Progenitor cell of endocrine pancreas (in vitro differentiated cells): Measurements from ENCODE around the gene IL5. TPM values are rescaled to one million over a fixed set of nuclear protein-coding genes. Genes with fewer than 3 reads are reported as not detected.

Experiments
- DNase-seq: peaks from one replicate; pipeline ENCODE4 v3.0.0; 2021; ENCODE audit warnings: low spot score; ENCODE audit not compliant: unreplicated experiment
- H3K27ac Mint-ChIP-seq: 2 replicates; pipeline ENCODE4 v1.8.0; 2021; ENCODE audit warnings: mild to moderate bottlenecking, moderate library complexity, mixed read lengths
- H3K27me3 Mint-ChIP-seq: 2 replicates; pipeline ENCODE4 v1.8.0; 2021; ENCODE audit warnings: mixed read lengths
- H3K36me3 Mint-ChIP-seq: 2 replicates; pipeline ENCODE4 v1.8.0; 2022; ENCODE audit warnings: mixed read lengths; ENCODE audit not compliant: insufficient read depth
- H3K4me1 Mint-ChIP-seq: 2 replicates; pipeline ENCODE4 v1.8.0; 2021; ENCODE audit warnings: low read depth, mixed read lengths
- H3K4me3 Mint-ChIP-seq: 2 replicates; pipeline ENCODE4 v1.8.0; 2021; ENCODE audit warnings: low read depth, mild to moderate bottlenecking, moderate library complexity, mixed read lengths
- H3K9me3 Mint-ChIP-seq: 2 replicates; pipeline ENCODE4 v1.8.0; 2021; ENCODE audit warnings: low read depth, mixed read lengths
- CTCF ChIP-seq: fragments of 200-600 bp; sonication (generic); IDR thresholded peaks from one replicate; pipeline ENCODE4 v1.5.0; 2021; ENCODE audit warnings: antibody characterized with exemption, mild to moderate bottlenecking; ENCODE audit not compliant: unreplicated experiment
- total RNA-seq: library from RNA; stranded (reverse); gene quantifications from 2 replicates; pipeline ENCODE4 v1.2.1, GENCODE V29; 2021

Gene IL5
- total RNA-seq, 1 donor from 2014 or later = not detected

GRCh38 chr5:132540764-132541163 lies 2.6 kb downstream of the IL5 start:
- no peaks in the 10 kb centered on the region for H3K36me3 Mint-ChIP-seq
- H3K4me3 Mint-ChIP-seq = no peak overlapping the region
- DNase-seq = no peak
- TF ChIP-seq CTCF = no peak
- H3K4me1 Mint-ChIP-seq = no peaks in the 10 kb centered on the region
- peaks cover 14% of the 10 kb centered on the region for H3K27me3 Mint-ChIP-seq
- no peaks in the 10 kb centered on the region for H3K9me3 Mint-ChIP-seq
- H3K27ac Mint-ChIP-seq = no peak overlapping the region

GRCh38 chr5:132540149-132540548 lies 3.2 kb downstream of the IL5 start:
- no peak for TF ChIP-seq CTCF
- H3K9me3 Mint-ChIP-seq = no peaks in the 10 kb centered on the region
- no peak for DNase-seq

DNA sequence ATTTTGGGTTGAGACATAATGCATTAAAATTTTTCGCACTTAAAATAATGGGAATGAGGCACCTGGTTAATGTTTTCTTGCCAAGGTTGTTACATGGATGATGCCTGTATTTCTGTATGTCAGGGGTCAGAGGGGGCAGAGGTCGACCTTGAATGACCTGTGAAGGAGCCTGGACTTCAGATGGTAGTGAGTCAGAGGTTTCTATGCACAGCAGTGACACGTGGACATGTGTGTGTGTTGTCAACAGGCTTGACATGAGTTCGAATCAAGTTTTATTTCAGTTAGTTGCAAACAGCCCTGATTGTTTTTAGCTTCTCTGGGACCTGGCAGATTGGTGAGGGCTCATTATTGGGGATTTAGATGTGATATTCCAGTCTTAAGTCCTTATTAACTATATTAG lies 3.6 kb downstream of the IL5 start:
- Mint-ChIP-seq H3K4me1 (no peaks in the 10 kb centered on the region), H3K27me3 (peaks cover 25% of the 10 kb centered on the region), H3K9me3 (no peaks in the 10 kb centered on the region), H3K36me3 (no peaks in the 10 kb centered on the region), H3K27ac (no peak overlapping the region), H3K4me3 (no peak overlapping the region)
- no peak for TF ChIP-seq CTCF
- no peak for DNase-seq

More at GRCh38 chr5:132540149-132540548, 3.2 kb downstream of the IL5 start:
- H3K27me3 Mint-ChIP-seq = peaks cover 20% of the 10 kb centered on the region
- no peaks in the 10 kb centered on the region for H3K4me1 Mint-ChIP-seq
- no peak overlapping the region for H3K27ac Mint-ChIP-seq
- no peak overlapping the region for H3K4me3 Mint-ChIP-seq
- H3K36me3 Mint-ChIP-seq = no peaks in the 10 kb centered on the region

GRCh38 chr5:132530946-132531345 lies 12.4 kb downstream of the IL5 start:
- no peaks in the 10 kb centered on the region for H3K36me3 Mint-ChIP-seq
- H3K4me1 Mint-ChIP-seq = peaks cover 1% of the 10 kb centered on the region
- no peak for TF ChIP-seq CTCF
- H3K9me3 Mint-ChIP-seq = no peaks in the 10 kb centered on the region
- H3K27ac Mint-ChIP-seq = no peak overlapping the region
- H3K27me3 Mint-ChIP-seq = peaks cover 25% of the 10 kb centered on the region
- no peak overlapping the region for H3K4me3 Mint-ChIP-seq
- DNase-seq = no peak

GRCh38 chr5:132528866-132529634 lies 14.3 kb downstream of the IL5 start:
- H3K27ac Mint-ChIP-seq = no peak overlapping the region
- no peaks in the 10 kb centered on the region for H3K36me3 Mint-ChIP-seq
- no peaks in the 10 kb centered on the region for H3K9me3 Mint-ChIP-seq
- no peak for TF ChIP-seq CTCF
- no peak for DNase-seq
- no peak overlapping the region for H3K4me3 Mint-ChIP-seq
- H3K27me3 Mint-ChIP-seq = peaks cover 9% of the 10 kb centered on the region
- peaks cover 6% of the 10 kb centered on the region for H3K4me1 Mint-ChIP-seq
